H9 (cell line): ENCODE data around the gene VIM. TPM values are rescaled to one million over a fixed set of nuclear protein-coding genes. Genes with fewer than 3 reads are reported as not detected.

Source experiments
- DNase-seq: peaks from one replicate; pipeline ENCODE4 v3.0.0-alpha.2; 2017
- H2AFZ ChIP-seq: one replicate; pipeline ENCODE4 v1.6.1; 2013; ENCODE audit warnings: mild to moderate bottlenecking, low read length, control low read depth, moderate library complexity
- H2AK5ac ChIP-seq: 2 replicates; pipeline ENCODE4 v1.6.1; 2013; ENCODE audit warnings: low read length, control low read depth, mixed read lengths; ENCODE audit not compliant: insufficient read length
- H2BK120ac ChIP-seq: one replicate; pipeline ENCODE4 v1.6.1; 2013; ENCODE audit warnings: low read depth, mild to moderate bottlenecking, low read length, control low read depth, inconsistent platforms; ENCODE audit not compliant: poor library complexity, severe bottlenecking
- H2BK12ac ChIP-seq: 2 replicates; pipeline ENCODE4 v1.6.1; 2013; ENCODE audit warnings: low read length, control low read depth, mixed read lengths, low read depth; ENCODE audit not compliant: insufficient read length
- H2BK15ac ChIP-seq: 2 replicates; pipeline ENCODE4 v1.6.1; 2013; ENCODE audit warnings: low read depth, low read length, control low read depth
- H2BK20ac ChIP-seq: one replicate; pipeline ENCODE4 v1.6.1; 2013; ENCODE audit warnings: low read depth, mild to moderate bottlenecking, low read length, control low read depth, inconsistent platforms; ENCODE audit not compliant: poor library complexity, severe bottlenecking
- H2BK5ac ChIP-seq: 2 replicates; pipeline ENCODE4 v1.6.1; 2013; ENCODE audit warnings: low read length, control low read depth, mixed read lengths; ENCODE audit not compliant: insufficient read length
- H3K14ac ChIP-seq: 2 replicates; pipeline ENCODE4 v1.6.1; 2013; ENCODE audit warnings: low read length, control low read depth; ENCODE audit not compliant: insufficient read depth
- H3K18ac ChIP-seq: 2 replicates; pipeline ENCODE4 v1.6.1; 2013; ENCODE audit warnings: low read depth, mild to moderate bottlenecking, mixed read lengths, low read length, control low read depth; ENCODE audit not compliant: insufficient read length
- H3K23ac ChIP-seq: 2 replicates; pipeline ENCODE4 v1.6.1; 2013; ENCODE audit warnings: low read length, control low read depth, mixed read lengths, low read depth; ENCODE audit not compliant: insufficient read length
- H3K23me2 ChIP-seq: 2 replicates; pipeline ENCODE4 v1.6.1; 2013; ENCODE audit warnings: low read depth, mild to moderate bottlenecking, mixed read lengths, low read length, control low read depth; ENCODE audit not compliant: insufficient read length, poor library complexity, severe bottlenecking
- H3K27ac ChIP-seq: 2 replicates; pipeline ENCODE4 v1.5.1; 2013; ENCODE audit warnings: low read length, control low read depth, mixed read lengths, low read depth; ENCODE audit not compliant: insufficient read length
- H3K27me3 ChIP-seq: 2 replicates; pipeline ENCODE4 v1.6.1; 2013; ENCODE audit warnings: low read length, control low read depth, inconsistent platforms; ENCODE audit not compliant: insufficient read depth
- H3K4ac ChIP-seq: 2 replicates; pipeline ENCODE4 v1.6.1; 2013; ENCODE audit warnings: low read depth, mild to moderate bottlenecking, control low read depth, inconsistent platforms, low read length, moderate library complexity
- H3K4me1 ChIP-seq: 2 replicates; pipeline ENCODE4 v1.6.1; 2013; ENCODE audit warnings: low read length, control low read depth, inconsistent platforms; ENCODE audit not compliant: insufficient read depth
- H3K4me2 ChIP-seq: 2 replicates; pipeline ENCODE4 v1.6.1; 2013; ENCODE audit warnings: low read length, control low read depth, mixed read lengths; ENCODE audit not compliant: insufficient read length, insufficient read depth
- H3K56ac ChIP-seq: 2 replicates; pipeline ENCODE4 v1.6.1; 2013; ENCODE audit warnings: low read depth, mild to moderate bottlenecking, mixed read lengths, low read length, control low read depth; ENCODE audit not compliant: insufficient read length
- H3K79me1 ChIP-seq: 2 replicates; pipeline ENCODE4 v1.6.1; 2013; ENCODE audit warnings: low read depth, mild to moderate bottlenecking, moderate library complexity, low read length, control low read depth, inconsistent platforms; ENCODE audit not compliant: insufficient read depth, poor library complexity, severe bottlenecking
- H3K79me2 ChIP-seq: 2 replicates; pipeline ENCODE4 v1.6.1; 2013; ENCODE audit warnings: low read length, control low read depth, inconsistent platforms; ENCODE audit not compliant: insufficient read depth
- H3K9ac ChIP-seq: 2 replicates; pipeline ENCODE4 v1.6.1; 2013; ENCODE audit warnings: low read length, control low read depth, mixed read lengths; ENCODE audit not compliant: insufficient read length; ENCODE audit errors: extremely low read depth
- H3K9me3 ChIP-seq: one replicate; pipeline ENCODE4 v1.6.1; 2013; ENCODE audit warnings: low read depth, low read length, inconsistent platforms; ENCODE audit not compliant: control insufficient read depth
- H3T11ph ChIP-seq: one replicate; pipeline ENCODE4 v1.6.1; 2013; ENCODE audit warnings: mild to moderate bottlenecking, low read length, control low read depth, inconsistent platforms
- H4K20me1 ChIP-seq: one replicate; pipeline ENCODE4 v1.6.1; 2013; ENCODE audit not compliant: control insufficient read depth, insufficient read length, insufficient read depth
- H4K5ac ChIP-seq: 2 replicates; pipeline ENCODE4 v1.6.1; 2013; ENCODE audit warnings: low read depth, mild to moderate bottlenecking, mixed read lengths, low read length, control low read depth; ENCODE audit not compliant: insufficient read length
- H4K8ac ChIP-seq: replicated peaks from 2 replicates; pipeline ENCODE4 v1.6.1; 2013; ENCODE audit warnings: low read length, control low read depth, mixed read lengths, low read depth; ENCODE audit not compliant: insufficient read length
- H4K91ac ChIP-seq: 2 replicates; pipeline ENCODE4 v1.6.1; 2013; ENCODE audit warnings: low read depth, mild to moderate bottlenecking, moderate library complexity, mixed read lengths, low read length, control low read depth; ENCODE audit not compliant: insufficient read length
- H3K27ac Mint-ChIP-seq, 3 experiments: 2 replicates in 2 of 3; 3 replicates in 1 of 3; pipeline ENCODE4 v1.8.0; 2020 to 2021; ENCODE audit warnings: mixed read lengths in 3 of 3, mild to moderate bottlenecking in 1 of 3, moderate library complexity in 1 of 3
- H3K27me3 Mint-ChIP-seq: 2 replicates; pipeline ENCODE4 v1.8.0; 2021; ENCODE audit warnings: low read depth, mild to moderate bottlenecking, moderate library complexity, mixed read lengths
- H3K36me3 Mint-ChIP-seq, 3 experiments: 2 replicates in 2 of 3; 3 replicates in 1 of 3; pipeline ENCODE4 v1.8.0; 2020 to 2021; ENCODE audit warnings: low read depth in 3 of 3, mixed read lengths in 3 of 3; ENCODE audit not compliant: insufficient read depth in 1 of 3
- H3K4me1 Mint-ChIP-seq, 2 experiments: 2 replicates each; pipeline ENCODE4 v1.8.0; 2020; ENCODE audit warnings: mixed read lengths in 2 of 2
- H3K4me3 Mint-ChIP-seq, 2 experiments: 2 replicates in 1 of 2; 3 replicates in 1 of 2; pipeline ENCODE4 v1.8.0; 2020 to 2021; ENCODE audit warnings: mild to moderate bottlenecking in 2 of 2, mixed read lengths in 2 of 2, moderate library complexity in 1 of 2
- H3K9me3 Mint-ChIP-seq, 2 experiments: 2 replicates in 1 of 2; 3 replicates in 1 of 2; pipeline ENCODE4 v1.8.0; 2020; ENCODE audit warnings: mild to moderate bottlenecking in 2 of 2, mixed read lengths in 2 of 2, moderate library complexity in 1 of 2
- CTCF ChIP-seq: fragments of 200-600 bp; sonication (generic); conservative IDR thresholded peaks from 3 replicates; pipeline ENCODE4 v1.8.0; 2021; ENCODE audit warnings: antibody characterized with exemption, mild to moderate bottlenecking
- WGBS: extraction: QIAGEN DNeasy Blood & Tissue Kit; methylation state at CpG from one replicate; pipeline ENCODE4 v1.1.7; 2013; ENCODE audit warnings: missing lambda C conversion rate, low lambda C conversion rate, mixed read lengths; ENCODE audit not compliant: insufficient read length; ENCODE audit errors: extremely low coverage; 5-methylcytosine and 5-hydroxymethylcytosine counted together
- total RNA-seq: library from RNA; stranded (reverse); gene quantifications from 2 replicates; pipeline ENCODE4 v1.2.1, GENCODE V29; 2021

Gene VIM
- total RNA-seq, 1 experiment from 2014 or later: 232 TPM

- no CpG with 5 or more reads among the region's 2 CpGs for whole genome bisulfite sequencing
- H2BK15ac ChIP-seq: no peak overlapping the region
- Mint-ChIP-seq H3K27ac (peak overlapping the region in 2 of 3 experiments; percentile 88 to 96; a peak in 3 of 7 replicates), H3K27me3 (no peaks in the 10 kb centered on the region), H3K4me3 (no peak overlapping the region), H3K4me1 (peaks cover 52% of the 10 kb centered on the region in 2 experiments), H3K36me3 (no peaks in the 10 kb centered on the region), H3K9me3 (no peaks in the 10 kb centered on the region)
- peak overlapping the region; percentile 92 for H3T11ph ChIP-seq
- no peak overlapping the region for H2BK5ac ChIP-seq
- no peak overlapping the region for H3K23ac ChIP-seq
- peak overlapping the region; percentile 61 for H2BK120ac ChIP-seq
- no peak overlapping the region for H4K91ac ChIP-seq
- peak overlapping the region; percentile 71 for H2AFZ ChIP-seq
- peak overlapping the region; percentile 44 for H3K27ac ChIP-seq
- peak overlapping the region; percentile 56 for H3K18ac ChIP-seq
- DNase-seq: no peak
- H4K20me1 ChIP-seq: no peaks in the 10 kb centered on the region
- peak overlapping the region; percentile 92 for H2BK12ac ChIP-seq
- H3K4me1 ChIP-seq: no peaks in the 10 kb centered on the region; the same call in 1 of the 2 replicates
- H4K5ac ChIP-seq: peak overlapping the region; percentile 87
- H3K27me3 ChIP-seq: no peaks in the 10 kb centered on the region
- H3K9me3 ChIP-seq: no peaks in the 10 kb centered on the region
- no peaks in the 10 kb centered on the region for H3K79me2 ChIP-seq
- no peak for TF ChIP-seq CTCF
- H3K9ac ChIP-seq: no peak overlapping the region
- H2BK20ac ChIP-seq: peak overlapping the region; percentile 90
- H3K14ac ChIP-seq: no peak overlapping the region
- H2AK5ac ChIP-seq: no peak overlapping the region
- no peak overlapping the region for H3K4ac ChIP-seq
- H3K56ac ChIP-seq: no peak overlapping the region
- H3K4me2 ChIP-seq: no peak overlapping the region
- no peak overlapping the region for H4K8ac ChIP-seq
- H3K23me2 ChIP-seq: peaks cover 10% of the 10 kb centered on the region
- no peaks in the 10 kb centered on the region for H3K79me1 ChIP-seq
These were observed 25.5 kb upstream of the VIM start for GRCh38 chr10:17202506-17202905.
